ENCODE data around the gene PIP4K2A.
"Not testable (repeated sequence)": the region's sequence is repeated elsewhere in the genome, so short reads cannot be mapped to it uniquely, and the experiment has no call there.

The PIP4K2A gene

DNA sequence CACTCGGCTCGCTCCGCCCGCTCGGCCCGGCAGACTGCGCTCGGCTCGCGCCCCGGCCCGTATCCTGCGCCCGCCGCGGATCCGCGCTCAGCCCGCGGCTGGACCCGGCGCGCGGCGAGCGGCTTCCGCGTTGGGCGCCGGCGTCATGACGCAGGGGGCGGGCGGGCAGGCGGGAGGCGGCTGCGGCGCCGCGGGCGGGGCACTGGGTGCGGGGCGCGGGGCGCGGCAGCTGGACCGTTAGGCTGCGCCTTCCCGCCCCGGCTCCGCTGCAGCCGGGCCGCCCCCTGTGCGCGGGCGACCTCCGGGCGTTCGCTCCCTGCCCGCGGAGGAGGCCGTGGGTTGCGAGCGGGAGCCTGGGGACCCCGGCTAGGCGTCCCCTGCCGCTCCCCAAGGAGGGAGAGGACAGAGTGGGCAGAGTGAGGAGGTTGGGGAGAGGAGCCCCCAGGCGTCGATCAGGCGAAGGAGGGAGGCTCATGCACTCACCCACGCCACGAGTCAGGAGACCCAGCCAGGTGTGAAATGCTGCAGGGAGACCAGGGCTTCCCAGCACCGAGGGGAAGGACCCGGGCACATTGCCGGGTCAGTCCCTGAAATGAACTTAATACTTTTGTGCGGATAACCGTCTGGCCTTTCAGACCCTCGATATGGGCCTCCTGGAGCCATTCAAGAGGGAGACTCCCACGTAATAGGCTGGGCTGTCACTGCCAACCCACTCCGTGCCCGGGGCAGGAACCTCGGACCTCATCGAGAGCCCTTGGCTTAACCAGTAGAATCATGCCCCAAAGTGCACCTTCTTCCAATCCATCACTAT is at the start of gene PIP4K2A:
PIP4K2A (minus strand) TSS at position 100 of the 811 bp plus-strand sequence. CDS start 252 bp downstream, outside the sequence.
- DNase-seq, result peak; percentile 73

DNA sequence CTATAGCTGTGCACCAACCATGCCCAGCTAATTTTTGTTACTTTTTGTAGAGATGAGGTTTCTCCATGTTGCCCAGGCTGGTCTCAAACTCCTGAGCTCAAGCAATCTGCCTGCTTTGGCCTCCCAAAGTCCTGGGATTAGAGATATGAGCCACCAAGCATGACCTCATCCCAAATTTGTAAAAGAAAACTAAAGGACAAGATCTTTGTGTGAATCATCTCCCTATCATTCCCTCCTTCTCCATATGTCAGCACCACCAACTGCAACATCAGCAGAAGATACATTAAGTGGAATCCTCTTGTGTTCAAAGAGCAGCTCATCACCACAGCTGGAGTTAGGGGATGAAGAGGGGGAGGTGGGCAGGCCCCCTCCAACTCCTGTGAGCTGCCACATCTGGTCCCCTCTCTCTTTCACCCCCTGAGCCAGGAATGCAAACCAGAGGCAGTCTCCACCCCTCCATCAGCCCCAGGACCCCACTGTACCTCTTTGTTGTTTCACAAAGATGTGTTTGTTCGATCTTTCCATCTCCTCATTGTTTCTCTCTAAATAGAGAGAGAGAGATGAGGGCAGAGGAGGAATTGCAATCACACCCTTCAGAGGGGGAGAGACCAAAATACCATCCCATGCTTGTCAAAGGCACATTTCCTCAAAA is 47.3 kb upstream of the PIP4K2A start:
- no peak for DNase-seq

DNA sequence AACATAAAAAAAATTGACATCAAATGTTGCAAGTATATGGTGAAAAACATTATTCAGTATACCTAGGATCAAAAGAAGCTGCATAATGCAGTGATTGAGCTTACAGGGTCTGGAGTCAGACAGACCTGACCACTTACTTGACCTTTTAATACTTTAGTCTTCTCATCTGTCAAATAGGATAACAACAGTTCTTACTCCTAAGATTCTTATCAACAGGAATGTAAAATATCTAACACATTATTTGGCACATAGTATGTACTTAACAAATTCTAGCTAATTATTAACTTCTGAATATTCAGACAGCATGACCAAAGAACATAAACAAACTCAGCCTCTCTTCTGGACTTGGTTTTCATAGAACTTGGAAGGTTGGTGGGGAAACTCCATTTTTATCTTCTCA is 45.6 kb upstream of the PIP4K2A start:
- DNase-seq, result no peak

DNA sequence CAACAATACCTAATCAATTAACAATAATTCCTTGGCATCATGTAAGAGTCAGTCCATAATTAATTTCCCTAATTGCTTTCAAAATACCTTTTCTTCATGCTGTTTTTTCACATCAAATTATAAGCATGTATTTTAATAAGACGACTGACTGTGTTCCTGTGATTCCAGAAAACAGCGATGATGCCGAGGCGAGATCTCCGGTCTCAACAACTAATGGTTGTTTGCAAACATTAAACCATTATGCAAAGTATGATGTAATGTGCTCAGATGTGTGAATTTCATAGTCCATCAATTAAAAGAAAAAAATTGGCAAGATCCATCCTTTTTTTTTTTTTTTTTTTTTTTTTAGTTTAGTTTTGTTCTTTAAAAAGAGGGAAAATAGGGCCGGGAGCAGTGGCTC is 44.5 kb upstream of the PIP4K2A start:
- DNase-seq, result no peak

DNA sequence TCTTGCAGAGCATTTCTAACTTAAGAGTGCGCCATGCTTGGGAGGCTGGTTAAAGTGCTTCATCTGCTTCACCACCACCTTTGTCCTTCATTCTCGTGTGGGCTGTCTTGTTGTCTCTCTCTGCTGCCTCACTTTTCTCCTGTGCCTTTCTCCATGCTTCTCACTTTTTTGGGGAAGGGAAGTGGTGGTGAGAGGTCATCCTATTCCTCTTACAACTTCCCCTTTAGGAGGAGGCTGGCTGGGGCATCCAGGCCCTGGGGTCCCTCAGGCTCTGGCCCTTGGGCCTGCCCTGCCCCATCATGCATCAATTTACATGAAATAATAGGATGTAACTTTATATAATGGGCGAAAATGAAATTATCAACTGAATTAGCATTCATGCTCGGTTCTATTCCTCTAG is 39.9 kb upstream of the PIP4K2A start:
- no peak for DNase-seq

DNA sequence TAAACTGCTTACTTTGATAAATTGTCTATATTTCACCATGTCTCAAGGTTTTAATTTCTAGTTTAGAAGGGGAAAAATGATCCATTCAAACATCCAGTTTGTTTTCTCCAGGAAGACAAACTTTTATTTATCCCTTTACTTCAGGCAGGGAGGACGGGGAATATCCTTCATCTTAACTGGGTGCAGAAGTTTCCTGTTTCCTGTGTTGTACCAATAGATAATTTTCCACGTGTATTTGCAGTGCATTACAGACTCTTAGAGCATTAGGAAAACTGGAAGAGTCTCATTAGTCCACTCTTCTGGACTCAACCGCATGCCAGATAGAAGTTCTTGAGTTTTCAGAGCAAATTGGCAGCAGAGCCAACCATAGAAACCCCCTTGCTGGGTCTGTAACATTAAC is 39.4 kb upstream of the PIP4K2A start:
- no peak for DNase-seq

DNA sequence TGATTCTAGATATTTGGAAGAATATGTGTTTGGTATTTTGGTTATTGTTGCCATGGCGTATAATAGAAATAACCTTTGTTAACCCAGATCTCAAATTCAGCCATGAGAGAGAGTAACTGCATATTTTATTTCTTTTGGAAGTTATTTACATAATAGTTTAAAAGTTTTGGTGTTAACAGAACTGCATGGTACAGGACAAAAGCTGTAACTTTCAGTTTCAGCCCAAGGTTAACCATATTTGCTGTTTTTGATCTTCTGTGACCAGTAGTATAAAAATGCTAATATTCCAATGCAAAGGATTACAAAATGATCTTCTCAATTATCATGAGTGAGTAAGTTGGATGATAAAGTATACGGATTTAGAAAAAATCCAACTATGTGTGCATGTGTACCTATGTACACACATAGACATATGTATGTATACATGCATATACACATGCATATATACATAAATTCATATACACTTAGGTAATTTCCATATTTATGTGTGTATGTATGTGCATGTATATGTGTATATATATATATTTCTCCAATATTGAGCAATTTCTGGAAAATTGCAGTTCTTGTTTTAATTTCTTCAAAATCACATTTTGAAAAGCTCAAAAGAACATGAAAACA is 38.0 kb upstream of the PIP4K2A start:
- DNase-seq, result no peak

DNA sequence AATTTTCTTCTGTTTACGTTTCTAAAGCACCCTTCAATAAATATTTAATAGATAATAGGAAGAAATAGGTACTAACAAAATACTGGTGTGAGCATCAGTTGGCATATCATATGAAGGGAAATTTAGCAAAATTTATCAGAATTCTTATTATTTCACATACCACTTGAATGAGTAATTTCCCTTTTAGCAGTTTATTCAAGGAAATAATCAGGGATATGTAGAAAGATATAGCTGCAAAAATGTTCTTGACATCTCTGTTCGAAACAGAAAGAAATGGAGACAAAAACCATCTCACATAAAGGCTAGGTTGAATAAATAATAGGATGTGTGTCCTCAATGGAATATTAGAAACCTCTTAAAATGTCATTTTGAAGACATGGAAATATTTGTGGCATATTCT is 35.8 kb upstream of the PIP4K2A start:
- no peak for DNase-seq

DNA sequence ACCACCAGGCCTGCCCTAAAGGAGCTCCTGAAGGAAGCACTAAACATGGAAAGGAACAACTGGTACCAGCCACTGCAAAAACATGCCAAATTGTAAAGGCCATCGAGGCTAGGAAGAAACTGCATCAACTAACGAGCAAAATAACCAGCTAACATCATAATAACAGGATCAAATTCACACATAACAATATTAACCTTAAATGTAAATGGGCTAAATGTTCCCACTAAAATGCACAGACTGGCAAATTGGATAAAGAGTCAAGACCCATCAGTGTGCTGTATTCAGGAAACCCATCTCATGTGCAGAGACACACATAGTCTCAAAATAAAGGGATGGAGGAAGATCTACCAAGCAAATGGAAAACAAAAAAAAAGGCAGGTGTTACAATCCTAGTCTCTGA is 30.5 kb upstream of the PIP4K2A start:
- DNase-seq, result not testable (repeated sequence)

DNA sequence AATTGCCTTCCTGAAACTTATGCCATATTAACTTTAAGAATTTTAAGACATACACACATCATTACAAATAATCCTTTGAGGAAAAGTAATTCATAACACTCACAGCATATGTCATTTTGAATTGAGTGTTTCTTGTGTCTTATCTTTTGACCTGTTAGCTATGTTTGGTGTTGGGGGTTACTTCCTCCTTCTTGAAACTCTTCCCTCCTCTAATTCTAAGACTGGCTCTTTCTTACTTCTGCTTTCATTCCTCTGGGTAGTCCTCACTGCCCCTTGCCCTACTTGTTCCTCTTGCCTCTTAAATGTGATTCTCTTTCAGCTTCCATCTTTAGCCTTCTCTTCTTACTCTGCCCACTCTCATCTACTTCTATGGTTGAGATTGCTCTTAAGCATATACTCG is 28.3 kb upstream of the PIP4K2A start:
- no peak for DNase-seq

DNA sequence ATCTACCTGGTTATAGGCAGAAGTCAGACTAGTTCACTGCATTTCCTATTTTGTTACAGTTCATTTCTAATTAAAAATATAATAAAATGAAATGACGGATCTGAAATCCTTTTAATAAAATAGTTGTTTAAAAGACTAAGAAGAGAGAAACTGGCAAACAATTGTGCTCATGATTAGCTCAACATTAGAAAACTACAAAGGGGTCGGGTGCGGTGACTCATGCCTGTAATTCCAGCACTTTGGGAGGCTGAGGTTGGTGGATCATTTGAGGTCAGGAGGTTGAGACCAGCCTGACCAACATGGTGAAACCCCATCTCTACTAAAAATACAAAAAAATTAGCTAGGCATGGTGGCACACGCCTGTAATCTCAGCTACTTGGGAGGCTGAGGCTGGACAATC is 27.3 kb upstream of the PIP4K2A start:
- DNase-seq, result not testable (repeated sequence)

DNA sequence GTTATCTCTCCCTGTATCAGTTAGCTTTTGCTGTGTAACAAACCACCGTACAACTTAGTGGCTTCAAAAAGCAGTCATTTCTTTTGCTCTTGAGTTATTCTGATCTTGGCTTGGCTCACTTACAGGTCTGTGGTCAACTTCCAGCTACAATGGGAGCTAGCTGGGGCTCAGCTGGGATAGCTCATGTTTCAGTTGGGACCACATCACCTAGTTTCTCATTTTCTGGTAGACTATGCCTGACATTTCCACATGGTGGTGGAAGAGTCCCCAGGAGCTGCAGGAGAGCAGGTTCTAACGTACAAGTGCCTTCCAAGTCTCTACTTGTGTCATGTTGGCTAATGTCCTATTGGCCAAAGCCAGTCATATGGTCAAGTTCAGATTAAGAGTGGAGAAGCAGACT is 25.8 kb upstream of the PIP4K2A start:
- no peak for DNase-seq

DNA sequence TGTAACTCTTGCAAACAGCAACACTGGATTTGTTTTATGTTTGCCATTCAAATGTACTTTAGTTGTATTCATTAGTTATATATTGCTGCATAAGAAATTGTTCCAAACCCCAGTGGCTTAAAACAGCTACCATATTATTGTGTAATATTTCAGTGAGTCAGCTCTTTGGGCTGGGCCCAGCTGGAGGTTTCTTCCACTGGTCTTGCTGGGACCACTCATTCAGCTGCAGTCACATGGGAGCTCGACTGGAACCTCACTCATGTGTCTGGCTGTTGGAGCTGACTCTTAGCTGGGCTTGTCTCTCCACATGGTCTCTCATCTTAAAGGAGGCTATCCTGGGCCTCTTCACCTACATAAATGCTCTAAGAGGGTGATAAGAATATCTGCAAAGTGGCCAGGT is 23.2 kb upstream of the PIP4K2A start:
- no peak for DNase-seq

DNA sequence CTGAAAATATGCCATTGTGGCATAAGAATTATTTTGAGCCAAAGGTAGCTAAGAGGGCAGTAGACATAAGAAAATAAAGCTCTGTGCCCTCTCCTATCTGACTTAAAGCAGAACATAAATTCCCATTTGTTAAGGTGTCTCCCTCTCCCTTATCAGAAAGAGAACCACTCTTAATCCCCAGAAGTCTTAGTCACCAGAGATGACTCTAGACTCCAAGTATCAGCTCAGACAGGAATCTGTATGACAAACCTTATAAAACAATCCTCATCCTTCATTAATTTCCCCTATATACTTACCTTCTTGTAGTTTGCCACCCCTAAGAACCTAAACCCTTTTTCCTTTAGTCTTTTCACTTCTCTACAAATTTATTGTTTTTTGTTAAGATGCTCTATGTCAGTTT is 21.8 kb upstream of the PIP4K2A start:
- no peak for DNase-seq

DNA sequence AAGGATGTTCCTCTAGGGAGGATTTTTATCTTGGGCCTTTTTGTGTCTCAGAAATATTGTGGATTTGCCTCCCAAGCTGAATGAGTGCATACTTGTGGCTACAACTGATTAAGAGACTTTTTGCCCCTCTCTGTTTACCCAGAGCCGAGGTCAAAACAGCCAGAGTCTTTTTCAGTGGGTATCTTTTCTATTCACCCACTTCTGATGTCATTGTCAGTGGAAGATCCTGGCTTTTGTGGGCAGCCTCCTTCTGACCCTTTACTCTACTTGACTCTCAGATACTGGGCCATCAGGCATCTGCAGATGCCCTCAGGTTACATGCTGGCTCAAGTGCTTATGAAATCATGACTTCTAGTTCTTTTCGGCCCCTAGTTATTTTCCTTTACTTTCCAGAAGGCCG is 19.6 kb upstream of the PIP4K2A start:
- DNase-seq, result no peak

DNA sequence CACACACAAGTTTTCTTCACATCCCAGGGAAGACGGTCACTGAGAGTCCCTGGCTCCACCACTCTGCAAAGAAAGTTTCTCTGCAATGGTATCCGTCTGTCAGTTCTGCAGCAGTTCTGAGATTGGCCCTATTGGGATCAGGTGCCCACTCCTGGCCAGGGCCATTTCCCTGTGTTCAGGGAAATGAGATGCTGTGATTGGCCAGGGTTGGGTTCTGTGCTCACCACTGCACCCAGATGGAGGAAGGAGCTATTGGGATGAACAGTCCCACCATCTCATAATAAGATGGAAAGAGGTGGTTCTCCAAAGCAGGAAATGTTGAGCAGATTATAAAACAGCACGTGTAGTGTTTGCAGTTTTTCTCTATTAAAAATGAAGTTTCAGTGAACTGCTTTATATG is 13.3 kb upstream of the PIP4K2A start:
- DNase-seq, result no peak

DNA sequence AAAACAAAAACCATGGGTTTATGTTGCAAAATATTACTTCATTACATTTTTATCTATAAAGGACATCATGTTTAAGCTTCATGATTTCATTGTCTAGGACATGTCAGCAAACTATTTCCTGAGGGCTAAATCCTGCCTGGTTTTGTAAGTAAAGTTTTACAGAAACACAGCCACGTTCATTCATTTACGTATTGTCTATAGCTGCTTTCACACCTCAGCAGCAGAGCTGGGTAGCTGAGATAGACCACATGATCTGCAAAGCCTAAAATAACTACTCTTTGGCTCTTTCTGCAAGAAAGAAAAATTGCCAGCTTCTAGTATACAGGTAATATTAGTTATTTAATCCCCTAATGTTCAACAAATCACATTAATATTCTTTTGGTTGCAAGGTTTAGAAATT is 12.7 kb upstream of the PIP4K2A start:
- DNase-seq, result no peak

DNA sequence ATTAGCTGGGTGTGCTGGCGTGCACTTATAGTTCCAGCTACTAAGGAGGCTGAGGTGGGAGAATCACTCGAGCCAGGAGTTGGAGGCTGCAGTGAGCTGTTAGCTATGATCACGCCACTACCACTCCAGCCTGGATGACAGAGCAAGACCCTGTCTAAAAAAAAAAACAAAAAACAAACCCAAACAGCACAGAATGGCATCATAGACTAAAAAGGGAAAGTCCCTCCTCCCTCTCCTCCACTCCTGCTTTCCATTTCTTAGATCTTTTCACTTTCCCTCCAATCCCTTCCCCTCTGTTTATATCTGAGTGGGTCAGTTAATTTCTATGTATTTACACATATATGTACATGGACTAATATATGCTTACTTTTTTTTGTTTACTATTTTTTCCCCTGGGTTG is 10.4 kb upstream of the PIP4K2A start:
- DNase-seq, result no peak

DNA sequence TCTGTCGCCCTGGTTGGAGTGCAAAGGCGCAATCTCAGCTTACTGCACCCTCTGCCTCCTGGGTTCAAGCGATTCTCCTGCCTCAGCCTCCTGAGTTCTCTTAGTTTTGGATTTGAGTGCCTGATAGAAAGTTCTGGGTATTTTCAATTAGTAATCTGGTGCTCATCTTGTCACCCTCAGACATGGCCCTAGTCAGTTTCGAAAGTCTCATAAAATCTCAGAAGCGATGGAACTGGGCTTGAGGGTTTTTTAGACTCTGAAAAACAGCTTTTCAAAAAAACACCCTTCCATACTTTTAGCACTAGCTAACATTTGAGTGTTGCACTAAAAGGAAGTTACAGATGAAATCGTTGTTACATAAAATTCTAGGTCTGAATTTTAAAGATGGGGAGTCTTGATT is 9.4 kb upstream of the PIP4K2A start:
- no peak for DNase-seq

DNA sequence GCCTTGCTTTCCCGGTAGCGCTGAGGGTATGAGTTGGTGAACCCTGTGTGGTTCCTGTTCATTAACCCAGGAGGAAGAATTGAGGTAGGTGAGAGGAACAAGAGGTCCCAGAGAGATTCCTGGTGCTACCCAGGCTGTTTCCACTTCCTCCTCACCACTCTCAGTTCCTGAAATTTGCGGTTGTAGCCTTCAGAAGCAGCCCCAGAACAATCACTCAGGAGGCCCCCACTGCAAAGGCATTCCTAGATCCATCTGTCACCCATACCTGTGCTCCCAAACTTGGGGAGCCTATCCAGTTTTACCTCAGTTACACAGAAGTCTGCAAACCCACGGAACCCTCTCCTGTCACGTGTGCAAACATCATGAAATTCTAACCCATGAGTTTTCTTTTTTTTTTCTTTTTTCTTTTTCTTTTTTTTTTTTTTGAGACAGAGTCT is 9.0 kb upstream of the PIP4K2A start:
- no peak for DNase-seq

DNA sequence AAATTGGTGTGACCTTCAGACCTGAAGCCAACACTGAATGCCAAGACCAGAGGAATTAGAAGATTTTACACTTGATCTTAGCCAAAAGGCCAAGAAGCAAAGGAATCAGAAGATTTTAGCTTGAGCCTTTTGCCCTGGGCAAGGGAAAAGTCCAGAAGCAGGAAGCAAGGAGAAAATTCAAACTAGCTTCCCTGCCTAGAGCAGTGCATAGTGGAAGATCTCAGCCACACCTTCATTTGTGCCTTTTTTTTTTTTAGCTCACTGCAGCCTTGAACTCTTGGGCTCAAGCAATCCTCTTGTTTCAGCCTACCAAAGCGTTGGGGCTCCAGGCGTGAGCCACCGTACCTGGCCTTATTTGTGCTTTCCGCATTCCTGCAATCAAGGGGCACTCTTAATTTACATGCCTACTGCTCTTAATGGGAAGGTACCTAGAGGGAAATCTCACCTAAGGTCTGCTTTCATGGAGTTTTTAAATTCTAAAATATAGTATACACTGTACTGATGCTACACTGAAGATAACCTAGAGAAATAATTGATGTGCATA is 8.3 kb upstream of the PIP4K2A start:
- DNase-seq, result no peak

DNA sequence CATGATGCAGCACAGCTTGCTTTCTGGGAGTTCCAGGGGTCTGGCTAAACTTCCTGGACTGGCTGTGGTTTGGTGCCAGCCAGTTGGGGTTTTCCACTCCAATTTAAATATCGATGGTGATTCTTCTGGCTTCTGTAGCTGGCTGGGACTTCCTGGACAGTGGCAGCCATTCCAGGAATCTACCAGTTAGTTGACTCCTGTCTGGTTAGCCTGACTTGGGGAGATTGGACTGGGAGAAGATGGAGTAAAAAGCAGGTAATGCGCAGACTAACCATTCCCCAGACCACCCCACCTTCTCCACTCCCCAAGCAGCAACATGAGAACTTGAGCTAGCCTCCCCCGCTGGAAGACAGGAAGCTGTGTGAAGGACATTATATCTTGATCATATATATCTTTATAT is 6.3 kb upstream of the PIP4K2A start:
- no peak for DNase-seq

DNA sequence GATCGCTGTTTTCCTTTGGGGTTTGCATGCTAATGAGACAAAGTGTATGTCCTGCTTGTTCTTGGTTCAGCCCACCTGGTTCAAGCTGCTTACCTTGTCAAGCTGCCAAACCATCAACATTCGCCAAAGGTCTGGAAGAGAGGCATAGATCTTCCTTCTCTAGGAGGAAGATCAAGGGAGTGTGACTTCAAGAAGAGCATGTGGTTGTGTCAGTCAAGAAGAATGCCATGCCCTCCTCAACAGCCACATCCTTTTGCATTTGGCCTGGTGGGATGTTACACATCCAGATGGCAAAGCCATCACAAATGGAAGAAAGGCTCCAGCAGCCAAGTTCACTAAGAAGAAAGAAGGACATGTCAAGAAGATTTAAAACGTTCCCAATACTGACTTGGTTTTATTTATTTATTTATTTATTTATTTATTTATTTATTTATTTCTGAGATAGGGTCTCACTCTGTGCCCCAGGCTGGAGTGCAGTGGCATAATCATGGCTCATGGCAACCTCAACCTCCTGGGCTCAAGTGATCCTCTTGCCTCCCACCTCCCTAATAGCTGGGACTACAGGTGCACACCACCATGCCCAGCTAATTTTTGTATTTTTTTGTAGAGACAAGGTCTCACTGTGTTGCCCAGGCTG is 5.1 kb upstream of the PIP4K2A start:
- DNase-seq, result no peak
